EL (cell line): Measurements from ENCODE around the gene WASHC3.
A peak's percentile ranks its signal among the peaks of the same experiment; 100 is the strongest.
"Not testable (repeated sequence)": the region's sequence is repeated elsewhere in the genome, so short reads cannot be mapped to it uniquely, and the experiment has no call there.

Source experiments
- DNase-seq: peaks from one replicate; pipeline ENCODE4 v3.0.0-alpha.2; 2016

Gene WASHC3

GRCh38 chr12:102050660-102051430 lies 10.9 kb downstream of the WASHC3 start:
- DNase-seq = no peak

DNA sequence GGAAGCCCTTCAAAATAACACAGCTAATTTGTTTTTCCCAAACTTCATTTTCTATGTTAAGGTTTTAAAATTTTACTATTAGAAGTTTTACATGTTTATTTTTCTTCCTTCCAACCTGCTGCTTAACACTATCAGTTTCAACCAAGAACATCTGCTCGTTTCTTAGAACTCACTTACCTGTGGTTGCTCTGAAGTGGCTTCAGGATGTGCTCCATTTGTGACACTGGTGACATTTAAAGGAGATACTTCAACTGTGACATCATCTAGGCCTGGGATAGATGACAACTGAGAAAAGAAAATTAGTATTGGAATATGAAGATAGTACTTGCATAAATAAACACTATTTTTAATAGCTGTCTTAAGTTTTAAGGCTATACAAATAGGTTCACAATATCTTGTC lies 17.9 kb downstream of the WASHC3 start:
- DNase-seq = no peak

DNA sequence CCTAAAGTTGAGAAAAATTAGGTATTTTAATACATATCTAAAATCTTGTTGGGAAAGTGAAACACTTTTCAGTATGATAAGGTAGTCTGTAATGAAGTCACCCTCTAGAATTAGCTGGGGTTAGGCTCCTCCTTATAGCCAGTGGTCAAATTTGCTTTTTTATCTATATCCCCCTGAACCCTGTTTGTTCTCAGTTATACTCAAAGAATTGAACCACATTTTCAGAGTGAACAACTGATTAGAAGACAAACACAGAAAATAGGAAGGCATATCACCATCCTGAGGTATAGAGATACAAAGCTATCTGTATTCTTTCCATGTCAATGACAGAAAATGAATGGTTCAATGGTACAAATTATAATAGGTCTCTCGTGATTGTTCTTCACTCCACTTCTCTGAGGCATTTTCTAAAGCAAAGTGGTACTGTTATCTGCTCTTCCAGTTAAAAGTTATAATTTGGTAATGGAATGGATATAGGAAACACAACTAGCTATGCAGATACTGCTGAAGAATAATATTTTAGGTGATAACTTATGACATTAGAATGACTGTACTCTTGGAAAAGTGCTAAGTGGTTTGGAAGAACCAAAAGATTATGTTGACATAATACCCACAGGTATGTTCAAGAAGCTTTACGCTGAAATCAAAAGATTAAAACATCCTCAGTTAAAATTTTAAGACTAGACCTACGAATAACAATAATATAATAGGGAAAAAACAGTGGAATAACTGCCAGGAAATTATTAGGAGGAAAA lies 27.6 kb downstream of the WASHC3 start:
- DNase-seq = no peak

DNA sequence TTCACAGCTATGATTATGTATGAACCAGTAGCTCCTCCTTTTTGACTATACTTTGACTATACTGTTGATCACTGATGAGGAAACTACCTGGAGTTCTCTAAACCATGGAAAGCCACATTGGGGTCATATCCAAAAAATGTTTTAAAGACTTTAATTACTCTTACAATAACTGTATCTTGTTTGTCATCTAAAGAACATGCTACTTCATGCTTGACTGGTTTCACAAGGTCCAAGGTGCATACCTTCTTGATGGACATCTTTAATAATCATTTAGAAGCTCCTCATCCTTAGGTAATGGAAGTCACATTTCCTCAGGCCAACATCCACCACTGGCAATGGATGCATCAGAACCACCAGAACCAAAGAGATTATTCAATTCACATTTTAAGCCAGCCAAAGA lies 29.9 kb downstream of the WASHC3 start:
- no peak for DNase-seq

DNA sequence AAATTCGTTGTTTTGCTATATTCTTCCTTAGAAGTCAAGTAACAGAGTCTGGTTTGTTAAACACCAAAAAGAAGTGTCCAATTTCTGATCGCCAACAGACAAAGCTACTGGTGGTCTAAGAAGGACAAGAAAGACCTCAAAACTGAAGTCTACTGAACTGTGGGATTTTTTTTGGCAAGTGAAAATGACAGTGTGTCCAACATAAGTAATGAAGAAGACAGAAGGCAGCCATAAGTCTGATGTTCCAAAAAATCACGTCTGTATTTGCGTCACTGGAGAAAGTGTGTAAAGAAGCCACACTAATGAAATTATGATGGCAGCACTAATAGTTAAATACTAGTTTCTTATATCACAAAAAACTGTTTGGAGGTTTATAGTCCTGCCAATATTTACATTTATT lies 32.6 kb downstream of the WASHC3 start:
- no peak for DNase-seq

DNA sequence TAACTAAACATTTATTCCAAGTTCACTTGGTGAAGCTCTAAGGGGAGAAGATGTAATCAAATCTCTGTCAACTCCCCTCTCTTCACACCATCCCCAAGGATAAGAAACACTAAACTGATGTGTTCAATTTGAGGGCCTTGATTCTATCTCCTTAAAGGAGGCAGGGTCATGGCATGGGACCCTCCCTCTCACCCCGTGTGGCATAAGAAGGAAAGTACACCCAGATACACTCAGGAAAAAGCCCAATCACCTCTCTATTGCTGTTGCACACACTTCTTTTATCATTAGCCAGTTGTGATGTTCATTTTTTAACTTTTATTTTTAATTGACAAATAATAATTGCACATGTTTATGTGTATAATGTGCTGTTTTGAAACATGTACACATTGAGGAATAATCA lies 35.1 kb downstream of the WASHC3 start:
- no peak for DNase-seq

DNA sequence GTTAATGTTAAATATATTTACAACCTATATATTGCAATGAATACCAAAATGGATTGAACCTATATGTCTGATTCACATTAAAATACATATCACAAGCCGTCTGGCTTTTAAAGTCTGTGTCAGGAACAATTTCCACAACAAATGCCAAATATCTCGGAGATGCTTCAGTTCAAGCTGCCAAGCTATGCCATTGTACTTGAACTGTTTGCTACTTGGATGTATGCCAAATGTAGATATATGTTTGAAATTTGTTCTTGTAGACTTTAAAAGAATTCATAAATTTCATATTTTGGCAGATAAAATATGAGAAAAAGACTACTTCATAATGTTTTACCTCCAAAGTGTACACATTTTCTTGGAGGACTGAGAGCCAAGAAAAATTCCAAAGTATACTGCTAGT lies 37.0 kb downstream of the WASHC3 start:
- DNase-seq = no peak

- peak; percentile 62 for DNase-seq
These were observed 38.4 kb downstream of the WASHC3 start for GRCh38 chr12:102023343-102023930.

DNA sequence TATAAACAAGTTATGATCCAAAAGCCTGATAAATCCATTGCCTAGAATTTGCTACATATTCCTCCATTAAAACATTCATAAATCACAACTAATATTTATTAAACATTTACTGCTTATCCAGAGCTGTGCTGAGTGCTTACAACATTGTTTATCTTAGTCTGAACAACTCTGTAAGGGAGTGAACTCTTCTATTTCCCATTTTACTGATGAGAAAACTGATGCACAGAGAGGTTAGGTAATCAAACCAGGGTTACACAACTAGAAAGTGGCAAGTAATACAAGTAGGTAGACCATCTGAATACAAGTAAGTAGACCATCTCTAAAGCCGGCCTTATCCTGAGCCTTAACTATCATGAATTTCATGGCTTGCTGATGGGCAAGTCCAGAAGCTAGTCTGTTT lies 39.5 kb downstream of the WASHC3 start:
- no peak for DNase-seq

DNA sequence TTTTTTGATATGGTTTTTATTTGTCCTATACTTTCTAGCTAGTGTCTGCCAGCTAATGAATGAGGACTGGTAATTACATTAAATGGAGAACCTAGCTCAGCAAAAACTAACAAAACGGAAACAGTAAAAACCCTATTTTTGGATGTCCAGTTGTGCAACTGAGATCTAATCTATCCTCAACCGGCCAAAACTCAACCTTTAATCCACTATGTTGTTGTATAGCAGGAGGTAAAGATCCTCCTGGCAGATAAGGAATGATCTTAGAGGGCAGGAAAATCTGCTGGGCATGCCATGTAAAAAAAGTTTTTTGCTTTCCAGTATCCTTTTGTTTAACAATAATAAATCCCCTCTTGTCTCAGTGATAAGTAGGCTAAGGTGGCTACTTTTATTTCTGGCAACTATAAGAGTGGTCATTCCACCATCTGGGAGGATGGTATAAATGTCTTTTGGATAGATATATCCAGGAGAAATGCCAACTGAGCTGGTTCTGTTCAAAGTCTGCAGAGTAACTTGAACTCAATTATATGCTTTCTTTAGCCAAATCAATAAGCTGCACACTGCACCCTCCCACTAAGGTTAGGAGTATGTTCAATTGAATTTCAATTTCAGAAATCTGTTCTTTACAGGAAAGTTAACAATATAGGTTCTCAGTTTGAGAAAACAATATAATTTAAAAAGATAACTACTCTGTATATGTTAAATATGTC lies 40.1 kb downstream of the WASHC3 start:
- no peak for DNase-seq

GRCh38 chr12:102018607-102019006 lies 43.2 kb downstream of the WASHC3 start:
- DNase-seq = not testable (repeated sequence)

DNA sequence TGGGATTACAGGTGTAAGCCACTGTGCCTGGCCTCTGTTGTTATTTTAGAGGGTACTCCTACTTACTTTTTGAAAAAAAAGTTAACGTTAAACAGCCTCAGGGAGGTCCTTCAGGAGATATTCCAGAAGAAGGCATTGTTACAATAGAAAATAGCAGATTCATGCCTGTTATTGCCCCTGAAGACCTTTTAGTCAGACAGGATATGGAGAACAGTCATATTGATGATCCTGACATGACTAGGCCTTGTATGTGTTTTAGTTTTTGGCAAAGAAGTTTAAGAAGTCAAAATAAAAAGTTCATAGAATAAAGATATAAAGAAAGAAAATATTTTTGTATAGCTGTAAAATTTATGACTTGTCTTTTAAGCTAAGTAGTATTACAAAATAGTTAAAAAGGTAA lies 45.3 kb downstream of the WASHC3 start:
- no peak for DNase-seq

GRCh38 chr12:102010265-102010994 lies 51.4 kb downstream of the WASHC3 start:
- DNase-seq = no peak

DNA sequence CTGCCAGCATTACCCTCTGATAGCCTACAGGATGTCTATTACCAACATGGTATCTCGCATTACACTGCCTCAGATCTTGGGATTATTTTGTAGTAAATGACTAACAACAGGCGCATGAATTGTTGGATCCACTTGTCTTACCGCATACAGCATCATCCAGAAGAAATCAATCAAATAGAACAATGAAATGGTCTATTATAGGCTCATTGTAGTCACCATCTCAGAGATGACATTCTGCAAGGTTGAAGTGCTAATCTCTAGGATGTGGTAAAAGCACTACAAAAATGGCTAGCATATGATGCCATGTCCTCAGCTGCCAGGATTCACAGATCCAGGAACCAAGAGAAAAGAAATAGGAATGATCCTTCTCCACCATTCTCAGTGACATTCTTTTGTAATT lies 52.0 kb downstream of the WASHC3 start:
- DNase-seq = no peak

DNA sequence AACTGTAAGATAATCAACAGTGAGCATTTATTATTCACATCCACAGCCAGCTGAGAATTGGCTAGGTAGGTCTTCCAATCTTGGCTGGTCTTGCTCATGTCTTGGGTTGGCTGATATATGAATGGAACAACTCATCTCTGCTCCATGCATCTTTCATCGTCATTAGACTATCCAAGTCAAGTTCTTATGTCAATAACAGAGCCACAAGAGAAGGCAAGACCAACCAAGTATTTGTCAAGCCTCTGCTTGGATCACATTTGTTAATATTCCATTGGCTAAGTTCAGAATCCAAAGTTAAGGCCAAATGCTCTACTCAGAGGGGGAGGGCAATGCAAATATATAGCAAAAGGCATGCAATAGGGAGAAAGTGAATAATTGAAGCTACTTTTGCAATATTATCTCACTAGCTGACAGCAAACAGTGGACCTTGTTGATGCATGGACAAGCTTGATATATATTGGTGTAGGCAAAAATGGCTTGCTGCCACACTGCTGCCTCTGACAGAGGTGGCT lies 53.1 kb downstream of the WASHC3 start:
- no peak for DNase-seq

DNA sequence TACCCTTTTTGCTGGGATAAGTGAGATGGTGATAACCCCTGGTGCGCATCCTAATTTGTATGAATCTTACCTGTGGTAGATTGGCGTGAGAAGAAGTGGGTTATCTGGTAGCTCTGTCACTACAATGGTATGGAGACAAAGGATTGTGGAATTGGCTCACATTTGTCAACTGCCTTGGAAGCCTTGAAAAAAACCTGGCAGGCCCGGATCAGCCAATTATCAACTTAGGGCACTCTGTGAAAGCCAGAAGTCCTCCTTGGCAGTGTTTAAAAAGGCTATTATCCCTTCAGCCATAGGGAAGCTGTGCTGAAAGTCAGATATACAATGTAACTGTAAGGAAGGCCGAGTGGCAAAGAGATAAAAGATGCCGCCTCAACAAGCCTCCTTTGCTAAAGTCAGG lies 56.5 kb downstream of the WASHC3 start:
- DNase-seq = no peak

DNA sequence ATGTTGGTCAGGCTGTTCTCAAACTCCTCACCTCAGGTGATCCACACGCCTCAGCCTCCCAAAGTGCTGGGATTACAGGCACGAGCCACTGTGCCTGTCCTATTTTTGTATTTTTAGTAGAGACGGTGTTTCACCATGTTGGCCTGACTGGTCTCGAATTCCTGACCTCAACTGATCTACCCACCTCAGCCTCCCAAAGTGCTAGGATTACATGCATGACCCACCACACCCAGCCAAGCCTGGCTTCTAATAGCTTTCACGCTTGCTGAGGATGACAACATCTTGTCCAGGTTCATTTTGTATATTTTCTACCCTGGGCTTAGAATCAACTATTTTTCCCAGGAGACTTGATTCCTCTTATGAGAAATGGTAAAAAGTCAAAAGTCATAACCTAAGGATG lies 64.7 kb downstream of the WASHC3 start:
- DNase-seq = no peak

DNA sequence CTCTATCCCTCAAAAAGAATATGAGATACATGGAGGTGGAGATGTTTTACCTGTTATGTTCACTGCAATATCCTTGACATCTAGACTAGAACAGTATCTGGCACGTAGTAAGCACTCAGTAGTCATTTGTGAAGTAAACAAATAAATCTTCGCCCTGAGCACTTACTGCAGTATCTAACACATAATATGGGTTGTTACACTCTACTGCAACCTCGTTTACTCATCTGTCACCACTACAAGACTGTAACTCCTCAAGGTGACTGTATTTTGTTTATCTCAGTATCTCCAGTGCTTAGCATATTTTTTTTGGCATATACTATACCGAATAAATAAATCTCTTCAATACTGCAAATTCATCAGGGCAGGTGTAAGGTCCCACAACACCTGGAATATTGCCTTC lies 66.1 kb downstream of the WASHC3 start:
- DNase-seq = no peak

DNA sequence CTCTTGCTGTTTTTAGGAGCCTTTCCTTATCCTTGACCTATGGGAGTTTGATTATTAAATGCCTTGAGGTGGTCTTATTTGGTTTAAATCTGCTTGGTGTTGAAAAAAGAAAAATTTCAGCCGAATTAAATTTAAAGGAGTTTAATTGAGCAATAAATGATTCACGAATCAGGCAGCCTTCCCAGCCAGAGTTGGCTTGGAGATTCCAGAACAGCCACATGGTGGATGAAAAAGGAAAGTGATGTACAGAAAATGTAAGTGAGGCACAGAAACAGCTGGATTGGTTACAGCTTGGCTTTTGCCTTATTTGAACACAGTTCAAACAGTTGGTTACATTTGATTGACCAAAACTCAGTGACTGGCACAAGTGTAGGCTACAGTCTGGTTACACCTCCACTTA lies 69.7 kb downstream of the WASHC3 start:
- DNase-seq = no peak

- no peak for DNase-seq
These were observed 79.5 kb downstream of the WASHC3 start for GRCh38 chr12:101982307-101982706.

DNA sequence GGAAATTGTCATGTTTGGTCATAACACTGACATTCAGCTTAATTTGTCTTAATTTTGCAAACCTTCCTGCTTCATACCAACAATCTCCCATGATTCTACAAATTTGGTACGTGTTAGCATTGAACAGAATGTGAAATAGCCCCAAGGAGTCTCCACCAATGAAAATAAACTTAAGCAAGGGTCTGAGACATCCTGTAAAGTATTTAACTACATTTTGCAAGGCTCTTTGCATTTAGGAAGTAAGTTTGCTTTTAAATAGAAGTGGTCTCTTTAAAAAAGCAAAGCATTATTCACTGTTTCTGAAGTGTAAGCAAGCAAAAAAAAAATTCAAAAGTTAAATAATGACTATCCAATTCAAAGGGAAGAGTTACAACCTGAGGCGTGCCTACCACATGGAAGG lies 79.9 kb downstream of the WASHC3 start:
- no peak for DNase-seq

DNA sequence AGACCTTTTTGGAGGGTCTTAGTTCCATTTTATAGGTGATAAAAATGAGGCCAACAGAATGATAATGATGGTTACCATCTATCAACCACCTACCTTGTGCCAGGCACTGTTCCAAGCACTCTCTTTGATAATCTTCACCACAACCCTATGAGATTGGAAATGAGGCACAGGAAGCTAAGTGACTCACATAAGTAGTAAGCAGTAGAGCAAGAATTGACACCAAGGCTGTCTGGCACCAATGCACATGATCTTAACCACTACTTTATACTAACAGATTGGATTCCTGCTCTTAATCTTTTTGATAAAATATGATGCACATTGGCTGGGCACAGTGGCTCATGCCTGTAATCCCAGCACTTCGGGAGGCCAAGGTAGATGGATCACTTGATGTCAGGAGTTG lies 93.0 kb downstream of the WASHC3 start:
- no peak for DNase-seq

DNA sequence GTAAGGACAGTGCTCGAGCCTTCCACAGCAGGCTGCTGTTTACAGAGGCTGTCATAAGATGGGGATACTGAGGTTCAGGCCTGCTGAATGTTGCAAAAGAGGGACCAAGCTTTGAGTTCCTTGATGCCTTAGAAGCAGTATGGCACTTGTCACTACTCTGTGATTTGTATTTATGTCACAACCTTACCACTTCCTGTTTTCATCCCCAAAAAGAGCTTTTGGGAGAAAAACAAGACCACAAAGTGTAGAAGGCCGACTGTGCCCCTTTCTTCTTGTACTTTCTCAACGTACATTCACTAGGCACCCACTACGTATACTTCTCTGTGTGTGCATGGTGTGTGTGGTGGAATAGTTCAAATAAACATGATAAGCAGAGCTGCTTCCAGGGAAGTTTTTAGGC lies 94.3 kb downstream of the WASHC3 start:
- DNase-seq = no peak
